HEK293 (cell line): ENCODE measurements around the gene NPAS1.

Source experiments
- CTCF ChIP-seq: fragments of 450-650 bp; formaldehyde crosslinking; IDR thresholded peaks from 2 replicates; pipeline ENCODE4 v1.5.1; 2016; ENCODE audit warnings: missing biosample characterization, missing genetic modification characterization
- PRDM4 ChIP-seq: fragments of 450-650 bp; formaldehyde crosslinking; IDR thresholded peaks from 2 replicates; pipeline ENCODE4 v1.5.1; 2017; ENCODE audit warnings: missing biosample characterization, missing genetic modification characterization
- TCF7L2 ChIP-seq: IDR thresholded peaks from 2 replicates; pipeline ENCODE4 v1.6.1; 2011; ENCODE audit warnings: low read depth, mild to moderate bottlenecking, inconsistent platforms, low read length, moderate library complexity, borderline replicate concordance
- YY1 ChIP-seq: fragments of 450-650 bp; formaldehyde crosslinking; IDR thresholded peaks from 2 replicates; pipeline ENCODE4 v1.5.1; 2018; ENCODE audit warnings: missing biosample characterization, missing genetic modification characterization
- ZBTB10 ChIP-seq: fragments of 450-650 bp; formaldehyde crosslinking; IDR thresholded peaks from 2 replicates; pipeline ENCODE4 v1.5.1; 2016; ENCODE audit warnings: missing biosample characterization, missing genetic modification characterization
- ZBTB49 ChIP-seq: fragments of 450-650 bp; formaldehyde crosslinking; IDR thresholded peaks from 2 replicates; pipeline ENCODE4 v1.5.1; 2016; ENCODE audit warnings: missing biosample characterization, missing genetic modification characterization, low read depth
- ZNF23 ChIP-seq: fragments of 450-650 bp; formaldehyde crosslinking; IDR thresholded peaks from 2 replicates; pipeline ENCODE4 v1.5.1; 2016; ENCODE audit warnings: missing biosample characterization, missing genetic modification characterization, borderline replicate concordance
- ZNF701 ChIP-seq: fragments of 450-650 bp; formaldehyde crosslinking; IDR thresholded peaks from 2 replicates; pipeline ENCODE4 v1.5.1; 2016; ENCODE audit warnings: missing biosample characterization, missing genetic modification characterization

GRCh38 chr19:47066376-47067214 lies 47.0 kb downstream of the NPAS1 start:
- TF ChIP-seq ZBTB49 (tag by site-specific recombination): no peak
- no peak for TF ChIP-seq CTCF (tag by site-specific recombination)
- TF ChIP-seq PRDM4: no peak
- no peak for TF ChIP-seq ZNF23 (tag by site-specific recombination)
- TF ChIP-seq TCF7L2: no peak
- no peak for TF ChIP-seq YY1
- no peak for TF ChIP-seq ZBTB10 (tag by site-specific recombination)
- no peak for TF ChIP-seq ZNF701
